Activated naive CD8-positive, alpha-beta T cell treated with anti-CD3 and anti-CD28 coated beads, Interleukin-2, amount 10 ng/mL, durations not matched to agents 7 days and 5 days (primary cell): Measurements from ENCODE around the gene HOXD10. TPM values are rescaled to one million over a fixed set of nuclear protein-coding genes. Genes with fewer than 3 reads are reported as not detected.
A peak's percentile ranks its signal among the peaks of the same experiment; 100 is the strongest.

ENCODE experiments used
- ATAC-seq: fragments of 150-1000 bp; cut with Tn5 transposase; one replicate; pipeline ENCODE4 v1.10.0; 2021; ENCODE audit warnings: low read depth, moderate library complexity
- POLR2A ChIA-PET: fragments of 350-600 bp; sonication (Branson Sonifier 250); formaldehyde crosslinking; loops from one replicate; lab custom pipeline; 2021; ENCODE audit warnings: antibody characterized with exemption; lab: Charles Lee
- DNase-seq: peaks from one replicate; pipeline ENCODE4 v3.0.0; 2021
- H3K27ac Mint-ChIP-seq: one replicate; pipeline ENCODE4 v1.8.0; 2022; ENCODE audit warnings: mild to moderate bottlenecking, mixed read lengths
- H3K27me3 Mint-ChIP-seq: one replicate; pipeline ENCODE4 v1.8.0; 2022; ENCODE audit warnings: mild to moderate bottlenecking, moderate library complexity, mixed read lengths
- H3K36me3 Mint-ChIP-seq: one replicate; pipeline ENCODE4 v1.8.0; 2021; ENCODE audit warnings: mild to moderate bottlenecking, mixed read lengths
- H3K4me1 Mint-ChIP-seq: one replicate; pipeline ENCODE4 v1.8.0; 2021; ENCODE audit warnings: mixed read lengths
- H3K4me3 Mint-ChIP-seq: one replicate; pipeline ENCODE4 v1.8.0; 2022; ENCODE audit warnings: mild to moderate bottlenecking, moderate library complexity, mixed read lengths
- H3K9me3 Mint-ChIP-seq: one replicate; pipeline ENCODE4 v1.8.0; 2021; ENCODE audit warnings: mixed read lengths
- total RNA-seq, 2 experiments: library from RNA; stranded (reverse); gene quantifications; one replicate each; pipeline ENCODE4 v1.2.3, GENCODE V29; 2021

HOXD10 gene
- not detected for total RNA-seq

DNA sequence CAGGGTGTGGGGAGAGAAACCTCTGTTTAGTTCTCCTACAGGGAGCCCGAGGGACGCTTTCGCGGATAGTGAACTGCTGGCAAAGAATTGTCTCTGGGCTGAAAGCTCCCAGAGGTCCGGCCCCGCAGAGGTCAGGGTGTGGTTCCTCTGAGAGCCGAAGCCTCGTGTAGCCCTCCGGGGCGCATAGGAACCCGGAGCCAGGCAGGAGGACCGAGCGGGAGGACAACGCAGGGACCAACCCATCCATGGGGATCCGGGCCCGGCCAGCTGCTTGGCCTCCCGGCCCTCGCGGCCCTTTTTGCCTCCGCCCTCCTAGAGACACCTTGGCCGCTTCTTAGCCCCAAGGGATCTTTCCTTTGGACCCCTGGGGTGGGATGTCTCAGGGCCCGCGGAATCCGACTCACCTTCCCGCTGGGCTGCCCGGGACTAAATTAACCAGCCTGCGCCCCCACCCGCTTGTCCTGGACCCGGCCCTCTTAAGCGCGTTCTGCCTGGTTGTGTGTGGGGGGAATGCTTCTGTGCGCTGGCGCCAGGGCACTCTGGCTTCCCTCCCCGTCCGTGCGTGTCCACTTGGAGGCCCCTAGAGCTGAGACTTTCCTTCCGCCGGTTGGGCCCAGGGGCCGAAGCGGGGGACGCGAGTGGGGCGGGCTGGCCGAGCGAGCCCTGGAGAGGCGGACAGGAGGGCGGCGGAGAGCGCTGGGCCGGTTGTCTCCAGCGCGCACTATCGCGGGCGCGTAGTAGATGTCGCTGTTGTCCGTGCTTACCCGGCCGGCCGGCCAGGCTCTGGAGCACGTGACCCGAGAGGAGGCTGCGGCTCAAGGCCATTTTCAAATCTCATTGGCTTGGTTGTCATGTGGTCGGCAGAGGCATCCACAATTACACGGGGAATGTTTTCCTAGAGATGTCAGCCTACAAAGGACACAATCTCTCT is at the start of gene HOXD10:
Gene HOXD10 (plus strand): TSS at position 896 of the 931 bp plus-strand sequence. CDS start 56 bp downstream, outside the sequence.
- ATAC-seq (no peak), DNase-seq (no peak)
- Mint-ChIP-seq H3K27ac (peak within 1 kb of the TSS; percentile 61), H3K4me1 (peaks cover 2% of the 10 kb centered on the region), H3K36me3 (peaks cover 3% of the 10 kb centered on the region), H3K4me3 (no peak within 1 kb of the TSS), H3K27me3 (peaks cover 96% of the 10 kb centered on the region), H3K9me3 (peaks cover 8% of the 10 kb centered on the region)
- POLR2A ChIA-PET: no interaction called here

DNA sequence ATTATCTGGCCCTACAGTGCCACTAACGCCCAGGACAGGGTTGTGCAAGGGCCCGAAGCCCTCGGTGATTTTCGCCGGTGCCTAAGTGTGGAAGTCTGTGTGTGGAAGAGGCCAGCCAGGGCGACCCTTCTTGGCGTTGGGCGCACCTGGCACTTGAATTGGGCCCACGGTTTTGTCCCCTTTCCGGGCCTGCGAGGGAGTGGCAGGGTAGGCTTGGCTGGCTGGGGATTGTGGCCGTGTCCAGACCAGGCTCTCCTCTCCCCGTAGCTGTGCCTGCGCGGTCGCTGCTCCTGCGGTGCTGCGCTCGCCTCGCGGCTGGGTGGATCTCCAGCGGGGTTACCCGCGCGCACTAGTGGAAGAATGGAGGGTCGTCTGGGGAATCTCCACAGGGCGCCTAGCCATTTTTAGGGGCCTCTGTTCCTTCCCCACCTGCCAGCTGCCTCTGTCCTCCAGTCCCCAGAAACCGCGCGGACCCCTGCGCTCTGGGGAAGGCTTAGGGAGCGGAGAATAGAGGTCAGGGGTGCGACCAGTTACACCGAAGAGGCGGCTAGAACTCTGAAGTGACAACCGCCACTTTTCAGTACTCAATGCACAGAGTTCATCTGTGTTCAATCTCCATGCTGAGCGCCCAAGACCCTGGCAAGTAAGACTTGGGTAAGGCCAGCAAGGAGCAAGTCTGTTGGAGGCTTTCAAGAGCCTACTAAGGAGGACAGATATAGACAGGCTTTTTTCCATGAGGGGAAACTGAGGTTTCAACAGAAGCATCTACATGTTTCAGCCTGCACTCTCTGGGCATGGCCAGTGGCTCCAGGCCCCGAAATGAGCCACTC is 48.8 kb upstream of the HOXD10 start:
- peaks cover 87% of the 10 kb centered on the region for H3K27me3 Mint-ChIP-seq
- ATAC-seq: no peak
- peak overlapping the region; percentile 38 for H3K4me3 Mint-ChIP-seq

DNA sequence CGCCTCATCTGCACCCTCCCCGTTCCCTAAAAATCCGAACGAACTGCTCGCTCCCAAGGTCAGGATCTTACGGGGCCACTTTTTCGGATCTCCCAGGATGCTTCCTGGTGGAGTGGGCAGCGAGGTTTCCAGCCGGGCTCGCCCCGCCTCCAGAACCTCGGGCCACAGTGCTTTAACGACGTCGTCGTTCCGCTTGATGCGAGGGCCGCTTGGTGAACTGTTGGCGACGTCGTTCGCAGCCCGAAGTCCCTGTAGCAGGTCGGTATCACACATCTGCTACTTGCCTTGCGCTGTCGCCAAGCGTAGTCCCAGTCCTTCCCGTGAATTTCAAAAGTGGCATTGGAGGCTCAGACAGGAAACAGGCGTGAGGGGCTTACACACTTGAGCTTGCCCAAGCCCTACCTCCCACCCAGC is 48.2 kb upstream of the HOXD10 start:
- peaks cover 89% of the 10 kb centered on the region for H3K27me3 Mint-ChIP-seq
- no peak overlapping the region for H3K4me3 Mint-ChIP-seq
- ATAC-seq (no peak), DNase-seq (no peak)
- no peak overlapping the region for H3K27ac Mint-ChIP-seq
- H3K36me3 Mint-ChIP-seq: no peaks in the 10 kb centered on the region
- POLR2A ChIA-PET: no interaction called here
- H3K9me3 Mint-ChIP-seq: no peaks in the 10 kb centered on the region
- H3K4me1 Mint-ChIP-seq: peaks cover 5% of the 10 kb centered on the region

More for the DNA sequence above, 48.8 kb upstream of the HOXD10 start:
- no peak for DNase-seq
- H3K9me3 Mint-ChIP-seq: no peaks in the 10 kb centered on the region
- POLR2A ChIA-PET: no interaction called here
- H3K4me1 Mint-ChIP-seq: peaks cover 5% of the 10 kb centered on the region
- H3K27ac Mint-ChIP-seq: no peak overlapping the region
- H3K36me3 Mint-ChIP-seq: no peaks in the 10 kb centered on the region

DNA sequence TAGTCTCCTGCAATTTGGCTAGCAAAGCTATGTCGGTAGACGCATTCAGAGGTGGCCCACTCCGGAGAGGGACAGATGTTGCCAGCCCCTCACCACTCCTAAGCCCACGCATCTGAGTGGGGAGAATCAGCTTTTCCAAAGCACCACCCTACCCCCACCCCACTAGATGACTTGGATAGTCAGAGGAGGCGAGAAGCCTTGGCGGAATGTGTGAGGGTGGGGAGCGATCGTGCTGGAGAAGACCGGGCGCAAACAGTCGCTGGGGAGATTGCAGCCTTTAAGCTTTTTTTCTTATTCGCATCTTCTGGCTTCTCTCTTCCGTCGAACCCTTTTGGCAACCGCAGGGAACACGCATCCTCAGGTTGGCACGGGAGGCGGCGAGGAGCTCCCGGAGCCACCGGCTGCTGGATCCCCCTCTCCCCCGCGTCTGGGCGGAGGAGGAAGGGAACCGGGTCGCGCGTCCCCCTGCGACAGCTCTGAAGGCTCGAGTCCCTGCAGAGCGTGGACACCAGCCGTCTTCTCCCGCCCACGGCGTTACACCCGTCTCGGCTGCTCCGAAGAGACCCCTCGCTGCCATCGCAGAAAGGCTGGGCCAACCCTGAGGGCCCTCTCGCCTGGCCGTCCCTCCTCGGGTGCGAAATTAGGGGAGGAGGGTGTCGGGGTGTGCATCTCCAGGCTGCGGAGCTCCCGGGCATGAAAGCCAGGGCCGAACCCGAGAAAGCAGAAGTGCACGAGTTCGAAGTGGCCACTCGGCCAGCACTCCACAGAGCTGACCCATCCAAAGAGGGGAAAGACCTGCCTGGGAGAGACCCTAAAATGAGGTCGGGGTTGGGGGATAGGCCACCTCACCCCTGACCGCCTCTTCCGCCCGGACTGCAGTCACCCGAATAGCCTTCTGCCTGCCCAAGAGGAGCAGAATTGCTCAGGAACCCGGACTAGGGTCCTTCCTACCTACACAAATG is 45.0 kb upstream of the HOXD10 start:
- Mint-ChIP-seq H3K9me3 (peaks cover 1% of the 10 kb centered on the region), H3K27me3 (peaks cover 90% of the 10 kb centered on the region), H3K4me3 (no peak overlapping the region), H3K27ac (no peak overlapping the region), H3K4me1 (peaks cover 3% of the 10 kb centered on the region), H3K36me3 (no peaks in the 10 kb centered on the region)
- POLR2A ChIA-PET: no interaction called here
- DNase-seq: no peak
- no peak for ATAC-seq

DNA sequence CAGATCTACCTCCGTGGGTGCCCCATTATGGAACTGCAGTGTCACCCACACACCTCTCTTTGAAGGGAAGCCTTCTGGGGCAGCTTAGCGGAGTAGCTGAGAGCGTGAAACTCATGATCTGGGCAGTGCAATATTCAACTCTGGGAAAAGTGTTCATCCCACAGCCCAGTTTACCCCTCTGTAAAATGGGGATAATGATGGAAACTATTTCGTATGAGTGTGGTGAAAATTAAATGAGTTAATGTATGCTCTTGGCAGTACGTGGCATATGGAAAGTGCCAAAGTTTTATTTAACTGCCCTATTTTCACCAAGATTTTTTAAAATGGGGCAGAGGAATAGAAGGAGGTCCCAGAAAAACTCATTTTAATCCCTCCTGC is 44.3 kb upstream of the HOXD10 start:
- peaks cover 1% of the 10 kb centered on the region for H3K9me3 Mint-ChIP-seq
- no peak for ATAC-seq
- no peak overlapping the region for H3K4me3 Mint-ChIP-seq

DNA sequence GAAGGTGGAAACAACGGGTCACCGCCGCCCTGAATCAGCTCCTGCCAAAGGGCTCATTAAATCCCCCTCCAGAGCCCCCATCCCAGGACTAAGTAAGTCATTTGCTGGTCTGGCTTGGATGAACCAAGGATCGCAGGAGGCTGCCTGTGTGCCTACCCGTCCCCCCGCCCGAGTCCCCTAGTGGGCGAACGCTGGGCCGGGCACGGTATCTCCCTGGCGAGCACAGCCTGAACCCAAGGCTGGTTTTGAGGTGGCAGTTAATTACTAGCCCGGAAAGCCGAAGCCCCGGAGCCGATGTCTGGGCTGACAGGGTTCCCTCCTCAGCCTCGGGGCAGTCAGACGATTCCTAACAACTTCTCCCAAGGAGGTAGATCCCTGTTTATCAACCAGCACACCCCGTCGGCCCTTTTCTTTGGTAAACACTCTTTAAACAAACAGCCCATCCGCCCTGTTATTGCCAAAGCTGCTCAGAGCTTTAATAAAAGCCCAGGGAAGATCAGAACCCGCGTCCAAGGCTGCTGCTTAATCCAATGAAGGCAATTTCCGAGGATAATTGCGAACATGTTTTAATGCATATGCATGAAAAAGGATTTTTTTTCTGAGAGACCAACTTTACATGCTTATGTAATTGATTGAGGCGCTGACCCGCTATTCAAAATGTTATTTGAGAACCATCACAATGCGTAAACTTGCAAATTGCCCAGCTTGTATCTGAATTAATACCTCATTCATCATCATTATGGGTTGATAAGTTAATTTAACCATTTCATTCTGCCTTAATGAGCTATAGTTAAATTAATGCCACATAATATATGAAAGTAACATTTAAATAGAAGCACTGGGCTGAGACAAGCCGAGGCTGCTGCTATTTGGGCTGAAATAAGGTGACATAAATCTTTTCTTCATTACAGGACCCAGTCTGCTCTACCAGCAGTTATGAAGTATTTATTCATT is 43.4 kb upstream of the HOXD10 start:
- H3K4me3 Mint-ChIP-seq: no peak overlapping the region
- H3K27ac Mint-ChIP-seq: no peak overlapping the region
- peaks cover 92% of the 10 kb centered on the region for H3K27me3 Mint-ChIP-seq
- no peak for DNase-seq
- peaks cover 1% of the 10 kb centered on the region for H3K9me3 Mint-ChIP-seq
- peaks cover 3% of the 10 kb centered on the region for H3K4me1 Mint-ChIP-seq
- no peak for ATAC-seq
- POLR2A ChIA-PET: no interaction called here
- peaks cover under 1% of the 10 kb centered on the region for H3K36me3 Mint-ChIP-seq

More for the DNA sequence above, 44.3 kb upstream of the HOXD10 start:
- Mint-ChIP-seq H3K4me1 (peaks cover 3% of the 10 kb centered on the region), H3K27ac (no peak overlapping the region), H3K27me3 (peaks cover 95% of the 10 kb centered on the region), H3K36me3 (no peaks in the 10 kb centered on the region)
- POLR2A ChIA-PET: no interaction called here
- DNase-seq: no peak

DNA sequence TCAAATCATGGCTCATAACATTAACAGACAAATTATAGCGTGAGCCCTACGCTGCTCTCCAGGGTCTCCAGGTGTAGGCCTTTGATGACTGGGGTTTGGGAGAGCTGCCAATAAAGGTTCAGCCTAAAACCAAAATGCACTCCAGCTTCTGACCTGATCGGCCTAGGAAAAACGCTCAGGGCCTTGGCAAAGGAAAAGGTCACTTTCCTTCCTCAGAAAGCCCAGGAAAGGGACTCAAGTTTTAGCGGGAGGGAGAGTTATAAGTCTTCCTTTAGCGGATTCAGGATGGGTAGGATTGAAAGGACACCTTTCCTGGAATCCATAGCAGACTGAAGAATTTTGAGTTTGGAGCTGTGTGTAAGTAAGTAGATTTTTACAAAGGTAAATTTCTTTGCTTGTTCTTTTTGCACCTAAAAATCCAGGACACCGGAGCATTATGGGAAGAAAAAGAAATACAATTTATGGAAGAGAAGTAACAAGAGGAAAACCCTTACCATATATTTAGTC is 41.6 kb upstream of the HOXD10 start:
- ATAC-seq: no peak
- no peak overlapping the region for H3K27ac Mint-ChIP-seq

DNA sequence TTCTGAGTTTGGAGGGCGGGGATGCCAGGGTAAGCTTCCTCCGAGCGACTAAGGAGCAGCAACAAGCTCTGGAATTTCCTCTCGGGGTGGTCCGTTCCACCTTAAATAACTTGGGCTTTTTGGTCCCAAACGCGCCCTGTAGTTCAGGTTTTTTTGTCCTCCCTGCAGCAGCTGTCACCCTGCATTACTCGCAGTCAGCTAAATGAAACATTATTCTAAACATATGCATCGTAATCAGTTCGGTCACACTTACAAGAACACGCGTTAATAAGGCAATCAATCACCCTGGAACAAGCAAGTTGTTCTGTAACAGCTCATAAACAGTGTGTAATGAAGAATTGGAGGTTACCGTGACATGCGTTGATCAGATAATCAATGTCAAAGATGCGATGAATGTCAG is 41.1 kb upstream of the HOXD10 start:
- H3K9me3 Mint-ChIP-seq: peaks cover 10% of the 10 kb centered on the region
- DNase-seq: no peak
- no peak for ATAC-seq
- H3K36me3 Mint-ChIP-seq: peaks cover 4% of the 10 kb centered on the region
- H3K4me1 Mint-ChIP-seq: peaks cover 5% of the 10 kb centered on the region
- no peak overlapping the region for H3K27ac Mint-ChIP-seq
- peaks cover 85% of the 10 kb centered on the region for H3K27me3 Mint-ChIP-seq
- H3K4me3 Mint-ChIP-seq: no peak overlapping the region
- POLR2A ChIA-PET: no interaction called here

More for the DNA sequence above, 41.6 kb upstream of the HOXD10 start:
- H3K4me3 Mint-ChIP-seq: no peak overlapping the region
- POLR2A ChIA-PET: no interaction called here
- H3K27me3 Mint-ChIP-seq: peaks cover 90% of the 10 kb centered on the region
- H3K36me3 Mint-ChIP-seq: peaks cover 4% of the 10 kb centered on the region
- peaks cover 5% of the 10 kb centered on the region for H3K4me1 Mint-ChIP-seq
- DNase-seq: no peak
- peaks cover 10% of the 10 kb centered on the region for H3K9me3 Mint-ChIP-seq

DNA sequence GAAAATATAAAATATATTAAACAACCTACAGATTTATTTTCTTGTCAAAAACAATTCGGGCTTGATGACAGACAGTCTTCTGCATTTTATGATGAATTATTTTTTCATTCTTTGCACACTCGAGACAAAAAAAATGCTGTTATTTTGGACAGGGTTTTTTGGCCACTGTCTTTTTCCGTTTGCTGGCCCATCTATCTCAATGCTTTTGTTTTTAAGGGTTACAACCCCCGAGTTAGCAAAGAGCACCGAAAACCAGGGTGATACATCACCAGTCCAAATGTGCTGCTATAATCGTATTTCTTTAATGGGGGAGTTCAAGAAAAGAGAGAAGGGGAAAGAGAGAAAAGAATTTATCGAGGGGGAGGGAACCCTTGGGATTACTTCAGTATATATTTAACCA is 40.5 kb upstream of the HOXD10 start:
- DNase-seq (no peak), ATAC-seq (no peak)
- Mint-ChIP-seq H3K27ac (no peak overlapping the region), H3K4me3 (no peak overlapping the region), H3K4me1 (peaks cover 6% of the 10 kb centered on the region), H3K9me3 (peaks cover 10% of the 10 kb centered on the region), H3K36me3 (peaks cover 4% of the 10 kb centered on the region), H3K27me3 (peaks cover 84% of the 10 kb centered on the region)
- POLR2A ChIA-PET: no interaction called here

DNA sequence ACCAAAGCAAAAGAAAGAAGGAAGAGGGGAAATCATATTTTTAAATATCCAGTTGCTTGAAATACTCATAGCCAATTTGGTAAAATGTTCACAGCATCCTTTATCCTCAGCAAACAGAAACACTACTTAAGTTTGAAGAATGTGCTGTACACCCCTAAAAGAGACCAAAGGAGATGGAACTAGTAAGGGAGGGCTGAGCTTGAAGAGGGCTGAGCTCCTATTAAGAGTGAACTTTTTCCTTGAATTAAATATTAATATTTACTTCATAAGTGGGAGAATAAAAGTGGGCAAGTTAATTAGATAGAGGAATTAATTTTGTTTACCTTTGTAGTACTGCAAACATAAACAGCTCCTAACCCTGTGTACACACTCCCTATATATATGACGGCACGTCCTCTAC is 39.8 kb upstream of the HOXD10 start:
- DNase-seq (no peak), ATAC-seq (no peak)
- no peak overlapping the region for H3K4me3 Mint-ChIP-seq
- POLR2A ChIA-PET: no interaction called here
- H3K9me3 Mint-ChIP-seq: peaks cover 10% of the 10 kb centered on the region
- H3K4me1 Mint-ChIP-seq: peaks cover 7% of the 10 kb centered on the region
- peaks cover 5% of the 10 kb centered on the region for H3K36me3 Mint-ChIP-seq
- H3K27ac Mint-ChIP-seq: no peak overlapping the region
- peaks cover 84% of the 10 kb centered on the region for H3K27me3 Mint-ChIP-seq

DNA sequence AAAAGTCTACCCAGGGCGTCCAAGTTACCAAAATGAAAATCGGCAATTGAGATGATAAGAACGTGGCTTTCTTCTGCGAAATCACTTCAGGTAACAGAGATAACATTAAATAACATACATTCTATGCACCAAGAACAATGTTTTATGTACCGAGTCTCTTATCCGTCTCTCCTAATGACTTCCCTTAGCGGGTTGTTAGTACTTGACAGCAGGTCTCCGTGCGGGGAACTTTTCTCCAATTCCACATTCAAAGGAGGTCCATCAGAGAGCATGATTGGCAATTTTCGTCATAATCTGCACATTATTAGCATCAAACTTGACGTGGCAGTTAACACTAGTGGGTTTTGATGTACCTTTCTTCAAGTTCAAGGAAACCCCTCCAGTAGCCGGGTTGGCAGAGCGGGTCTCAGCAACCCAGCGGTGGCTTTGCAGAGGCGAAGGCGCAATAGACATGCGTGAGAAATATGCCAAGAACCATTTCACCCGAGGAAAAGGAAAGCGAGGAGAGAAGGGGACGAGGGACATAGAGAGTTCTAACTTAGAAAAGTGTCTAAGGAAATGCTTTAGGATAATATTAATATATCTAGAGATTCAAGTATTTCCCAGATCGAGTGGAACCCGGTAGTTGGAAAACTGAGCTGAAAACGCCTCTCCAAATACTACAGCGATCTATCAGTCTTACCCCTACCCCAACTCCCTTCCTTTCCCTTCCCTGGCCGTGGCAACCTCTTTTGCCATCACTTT is 37.9 kb upstream of the HOXD10 start:
- H3K27me3 Mint-ChIP-seq: peaks cover 81% of the 10 kb centered on the region
- ATAC-seq: no peak
- peaks cover 11% of the 10 kb centered on the region for H3K9me3 Mint-ChIP-seq
- H3K36me3 Mint-ChIP-seq: peaks cover 9% of the 10 kb centered on the region
- peak overlapping the region; percentile 53 for H3K4me3 Mint-ChIP-seq
- POLR2A ChIA-PET: no interaction called here
- H3K27ac Mint-ChIP-seq: peak overlapping the region; percentile 63
- peaks cover 7% of the 10 kb centered on the region for H3K4me1 Mint-ChIP-seq
- no peak for DNase-seq
